GM18517 (cell line): ENCODE results near the gene CAMK2A.
"Not testable (repeated sequence)": the region's sequence is repeated elsewhere in the genome, so short reads cannot be mapped to it uniquely, and the experiment has no call there.

Experiments used
- ATAC-seq: cut with Tn5 transposase; IDR thresholded peaks from one replicate; pipeline ENCODE4 v1.9.1; 2021; ENCODE audit warnings: mild to moderate bottlenecking, moderate library complexity; ENCODE audit not compliant: unreplicated experiment

Gene CAMK2A

GRCh38 chr5:150256410-150257064, 33.0 kb downstream of the CAMK2A start:
- ATAC-seq: no peak

- no peak for ATAC-seq
Measured at GRCh38 chr5:150255659-150256409, 33.7 kb downstream of the CAMK2A start.

GRCh38 chr5:150254774-150255173, 34.8 kb downstream of the CAMK2A start:
- ATAC-seq: no peak

- ATAC-seq: no peak
Measured at GRCh38 chr5:150254363-150254762, 35.2 kb downstream of the CAMK2A start.

GRCh38 chr5:150253416-150254208, 36.0 kb downstream of the CAMK2A start:
- no peak for ATAC-seq

GRCh38 chr5:150252489-150252888, 37.1 kb downstream of the CAMK2A start:
- no peak for ATAC-seq

GRCh38 chr5:150251504-150251903, 38.1 kb downstream of the CAMK2A start:
- no peak for ATAC-seq

GRCh38 chr5:150249744-150250143, 39.8 kb downstream of the CAMK2A start:
- ATAC-seq: no peak

GRCh38 chr5:150248946-150249345, 40.6 kb downstream of the CAMK2A start:
- no peak for ATAC-seq

- not testable (repeated sequence) for ATAC-seq
Measured at GRCh38 chr5:150248493-150248892, 41.1 kb downstream of the CAMK2A start.

GRCh38 chr5:150247726-150248125, 41.8 kb downstream of the CAMK2A start:
- ATAC-seq: no peak

- ATAC-seq: no peak
Measured at GRCh38 chr5:150246835-150247234, 42.7 kb downstream of the CAMK2A start.

- no peak for ATAC-seq
Measured at GRCh38 chr5:150246429-150246828, 43.1 kb downstream of the CAMK2A start.

- no peak for ATAC-seq
Measured at GRCh38 chr5:150245808-150246207, 43.8 kb downstream of the CAMK2A start.

GRCh38 chr5:150245111-150245789, 44.3 kb downstream of the CAMK2A start:
- no peak for ATAC-seq

- no peak for ATAC-seq
Measured at GRCh38 chr5:150244209-150244608, 45.4 kb downstream of the CAMK2A start.

- ATAC-seq: no peak
Measured at GRCh38 chr5:150243590-150243989, 46.0 kb downstream of the CAMK2A start.

GRCh38 chr5:150242251-150242894, 47.2 kb downstream of the CAMK2A start:
- ATAC-seq: no peak

- ATAC-seq: no peak
Measured at GRCh38 chr5:150241298-150242160, 48.0 kb downstream of the CAMK2A start.

- no peak for ATAC-seq
Measured at GRCh38 chr5:150239794-150240122, 49.8 kb downstream of the CAMK2A start.
